AG10803 (cell line): ENCODE results near the gene PGRMC2.
A peak's percentile ranks its signal among the peaks of the same experiment; 100 is the strongest.

Source experiments
- DNase-seq: peaks from one replicate; pipeline ENCODE4 v3.0.0; 2010; ENCODE audit warnings: low read depth
- H3K4me3 ChIP-seq: 2 replicates; pipeline ENCODE4 v1.5.1; 2011; ENCODE audit warnings: mild to moderate bottlenecking, low read length, control low read depth
- TF ChIP-seq, protein P1 (sequence below): conservative IDR thresholded peaks from 2 replicates; pipeline ENCODE4 v1.5.1; 2011; ENCODE audit warnings: mild to moderate bottlenecking, low read length, control low read depth, inconsistent platforms

PGRMC2 gene

DNA sequence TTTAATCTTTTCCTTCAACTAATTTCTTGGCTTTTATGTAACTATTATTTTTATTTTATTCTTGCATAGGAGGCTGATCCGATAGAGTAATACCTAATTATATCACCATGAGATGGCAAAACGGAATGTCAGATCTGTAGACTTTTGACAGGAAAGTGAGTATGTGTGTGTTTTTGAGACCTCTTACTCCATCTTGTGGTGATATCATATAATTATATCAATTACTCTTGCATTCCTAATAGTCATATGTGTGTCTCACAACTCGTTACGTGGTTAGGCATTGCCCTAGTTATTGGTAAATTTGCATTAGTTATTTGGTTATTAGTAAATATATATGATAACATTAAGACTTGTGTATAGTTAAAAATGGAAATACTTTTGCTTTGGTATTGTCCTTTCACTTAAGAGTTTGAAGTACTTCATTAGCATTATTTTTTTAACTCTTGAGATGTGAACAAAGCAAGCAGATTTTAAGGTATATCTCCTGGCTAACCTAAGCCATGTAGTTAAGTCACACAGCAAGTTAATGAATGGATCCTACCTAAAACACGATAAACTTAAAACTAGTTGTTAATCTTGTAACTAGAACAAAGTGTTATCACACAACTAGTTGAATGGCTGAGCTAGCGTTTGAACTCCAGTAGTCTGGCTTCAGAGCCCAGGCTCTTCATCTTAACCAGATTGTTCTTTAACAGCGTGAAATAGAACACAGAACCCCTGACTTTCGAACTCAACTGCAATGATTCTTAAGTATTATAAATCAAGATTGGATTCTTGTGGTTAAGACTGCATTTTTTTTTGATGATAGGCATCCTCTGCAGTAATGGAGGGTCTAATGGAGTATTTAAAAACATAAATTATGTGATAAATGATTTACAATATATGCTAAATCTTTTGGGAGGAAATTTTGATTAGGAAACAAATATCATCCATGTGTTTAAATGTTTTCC lies 67.1 kb downstream of the PGRMC2 start:
- no peak overlapping the region for H3K4me3 ChIP-seq
- peak; percentile 71 for DNase-seq
- TF ChIP-seq, protein P1, sequence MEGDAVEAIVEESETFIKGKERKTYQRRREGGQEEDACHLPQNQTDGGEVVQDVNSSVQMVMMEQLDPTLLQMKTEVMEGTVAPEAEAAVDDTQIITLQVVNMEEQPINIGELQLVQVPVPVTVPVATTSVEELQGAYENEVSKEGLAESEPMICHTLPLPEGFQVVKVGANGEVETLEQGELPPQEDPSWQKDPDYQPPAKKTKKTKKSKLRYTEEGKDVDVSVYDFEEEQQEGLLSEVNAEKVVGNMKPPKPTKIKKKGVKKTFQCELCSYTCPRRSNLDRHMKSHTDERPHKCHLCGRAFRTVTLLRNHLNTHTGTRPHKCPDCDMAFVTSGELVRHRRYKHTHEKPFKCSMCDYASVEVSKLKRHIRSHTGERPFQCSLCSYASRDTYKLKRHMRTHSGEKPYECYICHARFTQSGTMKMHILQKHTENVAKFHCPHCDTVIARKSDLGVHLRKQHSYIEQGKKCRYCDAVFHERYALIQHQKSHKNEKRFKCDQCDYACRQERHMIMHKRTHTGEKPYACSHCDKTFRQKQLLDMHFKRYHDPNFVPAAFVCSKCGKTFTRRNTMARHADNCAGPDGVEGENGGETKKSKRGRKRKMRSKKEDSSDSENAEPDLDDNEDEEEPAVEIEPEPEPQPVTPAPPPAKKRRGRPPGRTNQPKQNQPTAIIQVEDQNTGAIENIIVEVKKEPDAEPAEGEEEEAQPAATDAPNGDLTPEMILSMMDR, result peak; percentile 47
